AG09309 (cell line): ENCODE measurements around the gene FREY1.

Experiments
- DNase-seq: peaks from one replicate; pipeline ENCODE4 v3.0.0-alpha.2; 2010; ENCODE audit warnings: low read depth
- H3K4me3 ChIP-seq: 2 replicates; pipeline ENCODE4 v1.5.1; 2011; ENCODE audit warnings: mild to moderate bottlenecking, low read depth, low read length, moderate library complexity; ENCODE audit not compliant: control insufficient read depth
- CTCF ChIP-seq: IDR thresholded peaks from 2 replicates; pipeline ENCODE4 v1.5.1; 2011; ENCODE audit warnings: mild to moderate bottlenecking, low read depth, low read length, inconsistent platforms; ENCODE audit not compliant: insufficient read depth, control insufficient read depth; ENCODE audit errors: missing control alignments

Gene FREY1

GRCh38 chr11:45887587-45887986, 19.5 kb downstream of the FREY1 start:
- H3K4me3 ChIP-seq: no peak overlapping the region
- TF ChIP-seq CTCF: no peak
- no peak for DNase-seq

- DNase-seq: no peak
- no peak overlapping the region for H3K4me3 ChIP-seq
- TF ChIP-seq CTCF: no peak
Observed at GRCh38 chr11:45886816-45887520, 20.1 kb downstream of the FREY1 start.

GRCh38 chr11:45885921-45886721, 20.9 kb downstream of the FREY1 start:
- peak overlapping the region; percentile 30 for H3K4me3 ChIP-seq
- no peak for DNase-seq
- TF ChIP-seq CTCF: no peak

GRCh38 chr11:45885274-45885920, 21.7 kb downstream of the FREY1 start, which contains the start of gene MAPK8IP1:
Gene MAPK8IP1 (plus strand): TSS chr11:45885651. CDS start chr11:45885821, 170 bp downstream.
- DNase-seq: no peak
- TF ChIP-seq CTCF: no peak
- peak within 1 kb of the TSS; percentile 30 for H3K4me3 ChIP-seq

- DNase-seq: no peak
- TF ChIP-seq CTCF: no peak
- H3K4me3 ChIP-seq: no peak overlapping the region
Observed at GRCh38 chr11:45884596-45885185, 22.4 kb downstream of the FREY1 start.

GRCh38 chr11:45881708-45882368, 25.2 kb downstream of the FREY1 start:
- TF ChIP-seq CTCF: no peak
- no peak overlapping the region for H3K4me3 ChIP-seq
- DNase-seq: no peak
